Stimulated activated CD4-positive, alpha-beta T cell treated with anti-CD3 and anti-CD28 coated beads, TNF-alpha, amount 100 ng/mL, for 48 hours (primary cell): Measurements from ENCODE around the gene GZMB.
"Not testable (repeated sequence)": the region's sequence is repeated elsewhere in the genome, so short reads cannot be mapped to it uniquely, and the experiment has no call there.

Source experiments
- DNase-seq, 3 donors: peaks; one replicate each; pipeline ENCODE4 v3.0.0-alpha.2; 2020; ENCODE audit warnings: low read depth in 3 of 3

The GZMB gene, protein sequence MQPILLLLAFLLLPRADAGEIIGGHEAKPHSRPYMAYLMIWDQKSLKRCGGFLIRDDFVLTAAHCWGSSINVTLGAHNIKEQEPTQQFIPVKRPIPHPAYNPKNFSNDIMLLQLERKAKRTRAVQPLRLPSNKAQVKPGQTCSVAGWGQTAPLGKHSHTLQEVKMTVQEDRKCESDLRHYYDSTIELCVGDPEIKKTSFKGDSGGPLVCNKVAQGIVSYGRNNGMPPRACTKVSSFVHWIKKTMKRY

DNA sequence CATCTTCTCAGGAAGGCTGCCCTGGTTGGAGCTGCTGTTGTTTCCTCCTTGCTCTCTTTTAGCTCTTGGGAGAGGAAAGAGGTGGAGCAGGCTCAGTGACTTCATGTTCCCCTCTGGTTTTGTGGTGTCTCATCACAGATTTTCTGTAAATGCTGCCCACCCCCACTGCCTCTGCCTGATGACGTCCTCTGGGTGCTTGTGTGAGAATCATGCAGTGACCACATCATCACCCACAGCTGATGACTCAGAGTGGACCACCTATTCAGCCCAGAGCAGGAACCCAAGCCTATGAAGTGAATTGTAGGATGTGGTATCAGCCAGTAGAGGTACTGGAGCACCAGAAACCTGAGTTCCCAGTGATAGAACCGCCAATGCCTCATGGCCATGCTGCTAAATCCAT, at the start of gene GZMB:
Gene GZMB, minus strand, starts transcription at position 33 of the 400 bp plus-strand sequence. Its CDS starts 30 bp downstream, at position 3.
- peak; percentile 43 to 77 (median 72) for DNase-seq

DNA sequence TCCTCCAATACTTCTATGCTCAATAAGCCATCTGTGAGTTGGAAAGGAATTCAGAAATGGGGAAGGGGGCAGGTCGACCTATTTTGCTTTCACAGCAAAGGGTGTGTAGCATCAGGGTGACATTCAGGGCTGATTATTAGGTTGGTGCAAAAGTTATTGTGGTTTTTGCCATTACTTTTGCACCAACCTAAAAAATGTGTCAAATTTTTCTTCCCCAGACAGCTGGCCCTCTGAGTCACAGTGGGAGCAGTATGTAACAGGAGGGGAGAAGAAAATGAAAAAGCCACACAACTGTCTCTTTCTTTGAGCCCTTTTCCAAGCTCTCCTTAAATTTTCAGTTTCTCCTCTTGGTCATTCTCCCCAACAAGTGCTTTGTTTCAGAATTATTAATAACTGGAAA, 47.1 kb upstream of the GZMB start:
- no peak for DNase-seq

DNA sequence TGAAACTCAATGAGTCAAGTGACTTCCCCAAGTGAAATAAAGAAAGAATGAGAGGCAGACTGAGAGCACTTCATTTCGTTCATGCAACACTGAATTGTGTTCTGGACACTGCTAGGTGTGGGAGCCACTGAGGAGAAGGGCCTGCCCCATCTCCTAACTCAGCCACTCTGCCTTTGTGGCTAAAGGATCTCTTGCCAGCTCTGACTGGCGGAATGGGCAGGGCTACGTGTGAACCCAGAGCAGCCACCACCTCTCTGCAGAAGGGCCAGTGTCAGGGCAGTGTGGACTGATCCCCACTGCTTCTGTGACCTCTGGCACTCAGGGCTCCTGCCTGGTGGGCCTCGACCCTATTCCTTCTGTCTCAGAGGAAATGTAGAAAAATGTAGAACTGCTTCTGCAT, 46.5 kb upstream of the GZMB start:
- DNase-seq = no peak

DNA sequence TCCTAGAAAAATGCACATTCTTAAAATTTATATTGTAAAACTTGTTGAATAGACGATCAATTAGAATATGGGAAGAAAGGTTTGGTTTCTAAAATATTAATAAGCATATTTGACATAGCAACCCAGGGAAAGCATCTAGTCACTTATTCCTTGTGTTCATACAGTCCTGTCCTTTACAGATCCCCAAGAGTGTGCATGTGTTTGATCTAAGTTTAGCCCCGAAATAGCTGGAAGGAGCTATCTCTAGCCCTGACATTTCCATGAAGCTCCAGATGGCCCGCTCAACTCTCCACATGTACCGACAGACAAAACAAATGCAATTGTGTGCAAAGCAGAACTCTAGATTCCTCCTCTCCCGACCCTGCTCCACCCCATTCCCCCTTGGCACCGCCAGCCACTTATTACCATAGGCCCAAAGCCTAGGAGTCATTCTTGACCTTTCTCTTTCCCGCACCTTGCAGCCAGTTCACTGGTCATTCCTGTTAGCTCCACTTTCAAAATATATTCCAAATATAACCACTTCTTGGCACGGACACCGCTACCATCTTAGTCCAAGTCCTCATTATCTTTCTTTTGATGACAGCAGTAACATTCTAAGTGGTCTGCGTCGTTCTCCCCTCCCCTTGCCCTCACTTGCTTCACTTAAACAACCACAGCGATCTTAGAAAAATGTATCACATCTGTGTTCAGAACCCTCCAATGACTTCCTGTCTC, 45.4 kb upstream of the GZMB start:
- DNase-seq = no peak

DNA sequence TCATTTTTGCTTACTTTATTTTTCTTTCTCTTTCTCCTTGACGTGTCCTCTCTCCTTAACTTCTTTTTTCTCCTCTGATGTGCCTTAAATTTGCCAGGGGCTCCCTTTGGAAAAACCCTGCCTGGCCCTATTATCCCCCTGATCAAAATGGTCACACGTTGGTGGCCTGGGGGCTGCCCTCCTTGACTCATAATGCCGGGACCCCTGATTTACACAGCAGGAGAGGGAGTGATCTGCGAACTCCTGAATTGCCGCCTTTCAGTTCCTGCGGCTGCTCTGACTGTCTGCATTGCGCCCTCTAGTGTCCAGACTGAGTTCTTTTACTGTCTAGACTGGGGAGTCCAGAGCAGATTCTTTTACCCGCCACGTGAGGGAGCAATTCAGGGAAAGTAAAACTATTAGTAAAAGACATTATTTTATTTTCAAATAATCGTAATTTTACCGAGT, 44.8 kb upstream of the GZMB start:
- DNase-seq = peak; percentile 65 to 81 (median 75)

DNA sequence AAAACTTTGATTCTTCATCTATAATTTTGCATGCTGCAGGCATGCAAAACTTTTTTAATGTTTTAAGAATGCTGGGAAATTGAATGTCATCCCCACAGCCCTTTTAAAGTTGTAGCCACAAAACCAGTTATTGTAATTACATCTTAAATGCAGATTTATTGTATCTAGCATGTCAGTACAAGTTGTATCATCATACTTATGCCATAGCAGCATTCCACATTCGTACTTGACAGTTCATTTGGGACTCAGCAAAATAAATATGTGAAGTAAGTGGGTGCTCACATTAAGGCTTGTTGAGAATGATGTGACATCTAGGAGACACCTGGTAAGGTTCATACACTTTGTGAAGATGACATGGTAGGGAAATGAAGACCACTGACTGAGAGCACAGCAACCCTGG, 44.0 kb upstream of the GZMB start:
- DNase-seq = no peak

DNA sequence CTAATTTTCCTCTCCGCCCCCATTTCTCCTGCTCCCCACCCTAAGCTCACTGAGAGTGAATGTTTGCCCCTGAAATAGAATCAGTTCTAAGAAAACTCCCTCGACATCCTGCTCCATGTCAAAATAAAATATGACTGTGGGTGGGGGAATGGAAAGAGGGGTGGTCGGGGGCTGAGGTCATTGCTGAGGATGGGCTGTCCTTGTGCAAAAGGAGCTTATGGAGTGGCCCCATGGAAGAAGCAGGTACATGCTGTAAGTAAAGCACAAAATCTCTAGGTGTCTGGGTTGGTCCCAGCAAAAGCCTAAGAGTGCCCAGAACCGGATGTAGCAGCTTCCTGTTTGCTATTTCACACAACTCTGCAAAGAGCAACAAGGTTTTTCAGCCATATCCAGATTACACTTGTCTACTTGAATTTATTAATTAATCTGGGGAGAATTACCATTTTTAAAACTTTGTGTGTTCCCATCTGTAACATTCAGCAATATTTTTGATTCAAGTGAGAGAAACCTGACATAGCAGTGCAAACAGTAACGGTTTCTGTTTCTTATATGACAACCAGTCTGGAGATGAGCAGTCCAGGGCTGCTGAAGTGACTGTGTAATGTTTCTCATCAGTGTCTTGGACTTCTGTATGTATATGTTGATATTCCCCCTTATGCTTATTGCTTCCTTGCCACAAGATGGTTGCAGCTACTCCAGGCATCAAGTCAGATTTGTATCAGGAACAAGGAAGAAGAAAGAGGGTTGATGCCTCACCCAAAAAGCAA, 40.4 kb upstream of the GZMB start:
- no peak for DNase-seq

DNA sequence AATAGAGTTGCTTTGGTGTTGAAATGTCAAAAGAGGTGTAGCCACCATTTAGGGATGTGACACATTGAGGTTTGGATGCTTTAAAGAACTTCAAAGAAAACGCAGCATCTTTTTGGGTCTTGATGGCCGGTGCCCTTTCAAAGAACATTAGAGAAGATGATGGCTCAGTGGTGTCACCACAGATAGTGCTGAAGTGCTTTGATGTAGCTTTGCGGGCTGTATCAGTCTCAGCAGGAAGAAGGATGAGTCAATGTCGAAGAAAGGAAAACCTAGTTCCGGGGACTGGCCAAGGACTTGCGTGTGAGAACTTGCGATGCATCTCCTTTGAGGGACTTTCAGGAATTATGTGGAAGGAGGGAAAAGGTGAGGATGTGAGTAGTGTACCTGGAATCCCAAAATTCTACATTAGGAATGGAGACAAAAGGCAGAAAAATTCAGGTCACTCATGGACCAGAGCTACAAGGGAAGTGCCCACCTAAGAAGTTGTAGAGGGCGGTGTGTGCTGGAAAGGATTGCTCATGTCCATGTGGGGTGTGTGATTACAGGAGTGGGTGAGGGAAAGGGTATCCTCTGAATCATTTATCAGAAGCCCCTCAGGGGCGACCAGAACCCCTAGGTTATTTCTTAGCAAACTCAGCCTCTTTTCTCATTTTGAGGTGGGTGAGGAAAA, 39.7 kb upstream of the GZMB start:
- DNase-seq = peak; percentile 37 to 67 (median 55)

DNA sequence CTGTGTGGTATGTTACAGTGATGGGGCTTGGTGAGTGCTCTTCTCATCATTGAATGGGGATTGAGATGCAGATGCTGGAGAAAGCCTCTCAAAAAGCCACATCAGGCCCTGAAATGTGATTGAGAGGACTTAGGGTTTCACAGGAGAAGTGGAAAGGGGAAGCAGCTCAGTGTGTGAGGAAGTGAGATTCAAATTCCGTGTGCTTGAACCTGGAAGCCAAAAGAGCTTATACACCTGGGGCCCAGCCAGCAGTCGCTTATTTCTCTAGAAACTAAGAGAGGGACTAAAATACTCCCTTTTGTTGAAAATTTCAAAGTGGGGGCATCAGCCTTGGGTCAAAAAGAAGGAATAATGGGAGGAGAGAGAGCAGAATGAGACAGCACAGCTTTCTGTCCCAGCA, 39.1 kb upstream of the GZMB start:
- no peak for DNase-seq

DNA sequence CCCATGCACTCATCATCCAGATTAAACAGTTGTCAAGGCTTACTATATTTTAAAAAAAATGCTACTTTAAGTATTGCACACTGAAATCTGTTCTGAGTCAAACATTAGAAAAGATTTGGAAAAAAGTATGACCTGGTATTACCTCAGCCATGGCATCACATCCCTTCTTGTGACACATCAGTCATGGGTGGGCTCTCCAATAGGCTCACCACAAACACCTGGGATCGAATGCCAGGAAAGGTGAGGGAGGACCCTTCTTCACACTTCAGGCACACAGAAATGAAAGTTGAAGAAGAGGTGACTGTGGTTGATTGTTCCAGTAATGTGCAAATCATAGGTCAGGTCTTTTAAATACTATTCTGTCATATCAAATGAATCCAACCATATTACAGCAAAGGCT, 36.6 kb upstream of the GZMB start:
- DNase-seq = peak in 1 of 3 donors; percentile 62

DNA sequence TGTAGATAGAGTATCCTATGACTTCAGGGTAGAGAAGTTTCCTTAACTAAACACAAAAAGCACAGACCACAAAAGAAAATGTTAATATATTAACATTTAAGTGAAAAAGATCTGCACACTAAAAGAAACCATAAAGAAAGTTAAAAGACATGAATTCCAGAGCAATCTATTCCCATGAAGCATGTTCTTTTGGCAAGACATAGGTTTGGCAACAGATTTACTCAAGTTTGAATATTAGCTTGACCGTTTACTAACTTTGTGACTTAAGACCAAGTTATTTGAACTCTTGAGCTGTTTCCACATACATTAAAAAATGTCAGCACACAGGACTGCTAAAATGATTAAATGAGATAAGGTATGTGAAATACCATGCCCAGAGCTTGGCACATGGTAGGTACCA, 35.7 kb upstream of the GZMB start:
- DNase-seq = no peak

DNA sequence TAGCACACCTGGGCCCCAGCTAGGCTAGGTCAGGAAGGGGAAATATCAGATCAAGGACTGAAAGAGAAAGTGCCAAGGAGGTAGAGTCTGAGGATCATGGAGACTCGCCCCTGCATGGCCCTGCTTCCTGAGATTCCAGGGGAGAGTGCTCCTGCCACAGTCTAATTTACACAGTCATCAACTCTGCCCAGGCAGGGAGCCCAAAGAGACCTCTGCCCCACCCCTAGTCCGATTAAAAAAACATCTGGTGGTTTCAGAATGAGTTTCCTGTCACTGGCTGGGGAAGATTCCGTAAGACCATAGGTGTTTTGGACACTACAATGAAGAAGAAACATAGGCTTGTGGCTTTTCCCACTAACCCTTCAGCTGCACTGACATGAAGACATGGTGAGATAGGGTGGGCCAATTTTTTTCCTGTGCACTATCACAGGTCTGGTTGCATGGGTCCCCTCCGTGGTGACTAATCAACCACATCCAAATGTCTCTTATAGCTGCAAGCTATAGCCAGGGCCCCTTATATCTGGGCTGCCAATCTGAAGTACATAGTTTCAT, 31.5 kb upstream of the GZMB start:
- DNase-seq = peak in 2 of 3 donors; percentile 19 to 43

DNA sequence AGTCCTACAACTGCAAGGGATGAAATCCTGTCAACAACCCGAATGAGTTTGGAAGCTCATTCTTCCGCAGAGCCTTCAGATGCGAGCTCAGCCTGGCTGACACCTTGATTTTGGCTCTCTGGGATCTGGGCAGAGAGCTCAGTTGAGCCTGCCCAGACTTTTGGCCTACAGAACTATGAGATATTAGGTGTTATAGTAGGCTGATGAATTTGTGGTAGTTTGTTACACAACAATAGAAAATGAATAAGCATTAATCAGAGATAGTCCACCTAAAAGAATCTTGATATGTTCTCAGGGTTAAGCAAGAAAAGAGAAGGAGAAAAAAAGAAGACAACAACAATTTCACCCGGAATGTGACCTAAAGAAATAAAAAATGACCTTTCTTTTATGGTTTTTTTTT, 30.4 kb upstream of the GZMB start:
- DNase-seq = no peak

DNA sequence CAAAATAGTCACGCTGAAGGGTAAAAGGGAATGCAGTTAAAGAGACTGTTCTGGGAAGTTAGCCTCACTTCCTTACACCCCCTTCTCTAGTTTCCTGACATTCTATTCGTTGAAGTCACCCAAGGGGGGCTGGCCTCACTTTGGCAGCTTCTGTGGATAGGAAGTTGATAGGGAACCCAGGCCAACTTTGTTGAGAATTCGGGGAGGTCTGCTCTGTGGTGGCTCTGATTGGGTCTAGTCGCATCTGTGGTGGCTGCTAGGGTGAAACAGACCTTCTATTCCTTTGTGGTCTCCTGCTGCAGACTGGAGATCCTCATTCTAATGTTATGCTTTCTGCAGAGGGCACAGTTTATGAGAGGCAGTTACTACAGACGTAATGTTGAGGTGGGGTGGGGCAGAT, 28.8 kb upstream of the GZMB start:
- no peak for DNase-seq

DNA sequence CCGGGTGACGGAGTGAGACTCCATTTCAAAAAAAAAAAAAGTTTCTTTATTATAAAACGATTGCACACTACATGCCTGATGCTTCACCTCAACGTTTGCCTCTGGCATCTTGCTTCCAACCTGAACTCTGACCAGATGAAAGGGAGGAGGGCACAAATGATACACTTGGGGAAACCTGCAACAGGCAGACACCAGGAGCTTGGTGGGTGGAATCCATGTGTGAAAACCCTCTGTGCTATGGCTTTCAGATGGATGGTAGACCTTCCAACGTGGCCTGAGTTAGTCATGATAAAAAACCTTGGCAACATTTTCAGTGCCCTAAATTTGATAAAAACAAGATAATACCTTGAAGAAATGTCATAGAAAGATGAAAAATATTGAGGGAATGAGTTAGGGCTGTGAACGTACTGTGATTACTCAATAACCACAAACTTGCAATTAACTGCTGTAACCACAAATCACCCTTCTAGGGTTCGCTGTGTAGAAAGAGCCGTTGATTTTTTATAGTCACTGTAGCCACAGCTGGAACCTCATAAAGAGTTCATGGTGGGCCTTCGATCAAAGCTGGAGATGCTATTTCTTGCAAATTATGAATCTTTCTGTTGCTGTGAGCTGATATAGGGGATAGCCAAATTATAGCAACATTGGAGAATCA, 26.1 kb upstream of the GZMB start:
- DNase-seq = no peak

DNA sequence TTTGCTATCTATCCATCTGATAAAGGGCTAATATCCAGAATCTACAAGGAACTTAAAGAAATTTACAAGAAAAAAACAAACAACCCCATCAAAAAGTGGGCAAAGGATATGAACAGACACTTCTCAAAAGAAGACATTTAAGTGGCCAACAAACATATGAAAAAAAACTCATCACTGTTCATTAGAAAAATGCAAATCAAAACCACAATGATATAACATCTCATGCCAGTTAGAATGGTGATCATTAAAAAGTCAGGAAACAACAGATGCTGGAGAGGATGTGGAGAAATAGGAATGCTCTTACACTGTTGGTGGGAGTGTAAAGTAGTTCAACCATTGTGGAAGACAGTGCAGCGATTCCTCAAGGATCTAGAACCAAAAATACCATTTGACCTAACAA, 14.4 kb upstream of the GZMB start:
- not testable (repeated sequence) for DNase-seq

DNA sequence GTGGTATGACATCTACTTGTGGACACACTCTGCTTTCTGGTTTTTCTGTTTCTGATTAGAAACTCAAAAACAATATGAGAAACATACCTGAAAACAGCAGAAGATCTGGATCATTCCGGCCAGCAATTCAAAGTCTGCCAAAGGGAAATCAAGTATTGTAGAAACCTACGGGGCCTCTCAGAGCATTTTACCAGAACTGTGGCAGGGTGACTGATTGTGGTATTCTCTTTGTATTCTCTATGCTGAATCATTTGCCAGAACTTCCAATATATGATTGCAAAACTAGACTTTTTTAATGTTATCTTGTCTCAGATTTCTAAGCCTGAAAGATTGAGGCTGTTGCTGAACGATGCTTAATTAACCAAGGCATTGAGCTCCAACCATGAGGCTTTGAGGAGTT, 5.9 kb upstream of the GZMB start:
- DNase-seq = no peak

DNA sequence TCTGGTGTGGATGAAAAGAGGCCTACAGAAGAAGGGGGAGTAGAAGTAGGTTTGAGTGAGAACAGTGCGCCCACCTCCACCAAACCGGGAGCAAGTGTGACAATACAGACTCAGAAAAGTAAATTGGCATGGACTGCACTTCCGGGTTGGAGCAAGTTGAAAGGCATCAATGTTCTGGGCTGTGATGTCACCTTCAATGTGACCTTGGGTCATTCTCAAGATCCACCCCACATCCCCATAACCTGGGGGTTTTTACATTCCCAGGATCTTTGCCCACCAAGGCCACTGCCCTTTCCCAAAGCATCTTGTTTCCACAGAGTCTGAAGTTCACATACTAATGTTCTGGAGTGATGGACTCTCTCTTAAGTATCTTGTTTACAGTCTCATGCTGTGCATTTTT, 5.3 kb upstream of the GZMB start:
- no peak for DNase-seq

DNA sequence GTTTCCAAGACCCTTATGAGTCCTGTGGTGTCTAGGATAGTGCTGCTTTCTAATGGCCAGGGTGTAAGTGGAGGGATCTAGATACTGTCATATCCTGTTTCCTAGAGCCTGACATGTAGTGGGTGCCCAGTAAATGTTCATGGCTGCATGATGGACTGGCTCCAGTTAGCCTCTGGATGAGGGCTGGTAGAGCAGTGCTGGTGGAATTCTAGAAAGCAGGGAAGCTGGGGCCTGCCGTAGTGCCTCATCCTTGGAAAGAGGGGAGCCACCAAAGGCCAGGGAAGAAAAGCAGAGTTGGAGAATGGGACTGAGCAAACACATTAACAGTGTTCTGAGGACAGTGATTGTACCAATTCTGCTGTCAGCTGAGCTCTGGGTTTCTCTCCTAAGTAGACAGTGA, 637 bp downstream of the GZMB start:
- DNase-seq = no peak

DNA sequence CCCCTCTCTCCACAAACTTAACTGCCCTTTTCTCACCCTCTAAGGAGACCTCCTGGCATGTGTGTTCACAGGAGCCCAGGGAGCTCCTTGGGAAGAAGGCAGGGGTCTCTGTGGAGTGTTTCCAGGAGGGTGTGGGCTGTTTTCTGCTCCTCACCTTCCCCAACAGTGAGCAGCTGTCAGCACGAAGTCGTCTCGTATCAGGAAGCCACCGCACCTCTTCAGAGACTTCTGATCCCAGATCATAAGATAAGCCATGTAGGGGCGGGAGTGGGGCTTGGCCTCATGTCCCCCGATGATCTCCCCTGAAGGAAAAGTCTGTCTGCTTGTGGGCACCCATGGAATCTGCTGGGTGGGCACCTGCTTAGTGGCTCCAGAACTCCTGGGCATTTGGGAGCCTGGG, 1.2 kb downstream of the GZMB start:
- DNase-seq = no peak

DNA sequence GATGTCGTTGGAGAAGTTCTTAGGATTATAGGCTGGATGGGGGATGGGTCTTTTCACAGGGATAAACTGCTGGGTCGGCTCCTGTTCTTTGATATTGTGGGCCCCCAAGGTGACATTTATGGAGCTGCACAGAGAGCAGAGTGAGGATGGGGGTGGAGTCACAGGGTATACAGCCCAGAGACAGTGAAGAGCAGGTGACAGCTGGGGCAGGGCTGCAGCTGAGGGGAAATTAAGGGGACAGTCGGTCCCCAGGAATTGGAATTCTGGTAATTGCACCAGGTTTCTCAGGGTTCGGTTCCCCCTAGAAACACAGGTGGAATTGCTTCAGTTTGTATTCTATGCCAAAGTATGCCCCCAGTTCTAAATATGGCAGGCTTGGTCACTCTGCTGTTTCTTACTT, 1.7 kb downstream of the GZMB start:
- DNase-seq = no peak
